ENCODE data around the gene APBB2. TPM values are rescaled to one million over a fixed set of nuclear protein-coding genes. Genes with fewer than 3 reads are reported as not detected.

The APBB2 gene
- total and polyA plus RNA-seq, 12 donors = 5.2 to 35.4 (median 26.3) TPM

- no peak for TF ChIP-seq CTCF (IDR thresholded peaks at IDR 0.05)
- intact Hi-C loops (cut with DNase I) = no loop called here
- DNase-seq = no peak
- Histone ChIP-seq H3K4me3 (no peak overlapping the region), H3K4me1 (peaks cover 0 to 22% (median 0%) of the 10 kb centered on the region in 9 donors), H3K27me3 (no peaks in the 10 kb centered on the region), H3K9me3 (peaks cover 0 to 16% (median 0%) of the 10 kb centered on the region in 11 donors), H3K27ac (no peak overlapping the region), H3K36me3 (peaks cover 0 to 1% (median 0%) of the 10 kb centered on the region in 9 donors)
- WGBS, 2 donors = 62 to 71% methylated on average over 2 of the region's 2 CpGs
- no peak for ATAC-seq
Observed at GRCh38 chr4:41111791-41112190, 102.6 kb downstream of the APBB2 start.

- Histone ChIP-seq H3K27me3 (no peaks in the 10 kb centered on the region), H3K27ac (no peak overlapping the region), H3K9me3 (peaks cover 0 to 5% (median 0%) of the 10 kb centered on the region in 11 donors), H3K4me3 (no peak overlapping the region), H3K36me3 (no peaks in the 10 kb centered on the region), H3K4me1 (peaks cover 0 to 33% (median 7%) of the 10 kb centered on the region in 9 donors)
- intact Hi-C loops (cut with DNase I) = no loop called here
- 96 to 97% methylated on average over 9 of the region's 9 CpGs for WGBS, 2 donors
- TF ChIP-seq CTCF (IDR thresholded peaks at IDR 0.05) = no peak
- ATAC-seq (no peak), DNase-seq (no peak)
Observed at GRCh38 chr4:41110050-41110449, 104.3 kb downstream of the APBB2 start.

GRCh38 chr4:41108481-41108880 is 105.9 kb downstream of the APBB2 start:
- no peak overlapping the region for H3K27ac ChIP-seq
- ATAC-seq (peak in 1 of 8 donors; percentile 22), DNase-seq (no peak)
- H3K36me3 ChIP-seq = no peaks in the 10 kb centered on the region
- H3K4me1 ChIP-seq = peaks cover 0 to 45% (median 19%) of the 10 kb centered on the region in 9 donors
- TF ChIP-seq CTCF (IDR thresholded peaks at IDR 0.05) = no peak
- H3K27me3 ChIP-seq = no peaks in the 10 kb centered on the region
- WGBS, 2 donors = 88 to 95% methylated on average over 3 of the region's 3 CpGs
- intact Hi-C loops (cut with DNase I) = loop anchor here in 1 of 10 donors (5.0 kb wide), 1 partner anchor 104 kb away; the partner anchor contains the start of gene APBB2
- H3K4me3 ChIP-seq = no peak overlapping the region
- peaks cover 0 to 4% (median 0%) of the 10 kb centered on the region in 11 donors for H3K9me3 ChIP-seq

GRCh38 chr4:41106694-41107419 is 107.5 kb downstream of the APBB2 start:
- intact Hi-C loops (cut with DNase I) = loop anchor here in 1 of 10 donors (5.0 kb wide), 1 partner anchor 105 kb away; the partner anchor contains the start of gene APBB2
- no peak for DNase-seq
- H3K4me3 ChIP-seq = no peak overlapping the region
- H3K36me3 ChIP-seq = no peaks in the 10 kb centered on the region
- H3K4me1 ChIP-seq = peaks cover 0 to 52% (median 20%) of the 10 kb centered on the region in 9 donors
- peak in 1 of 8 donors; percentile 20 for ATAC-seq
- no peaks in the 10 kb centered on the region for H3K27me3 ChIP-seq
- peaks cover 0 to 4% (median 0%) of the 10 kb centered on the region in 11 donors for H3K9me3 ChIP-seq
- 92 to 95% methylated on average over 7 of the region's 7 CpGs for WGBS, 2 donors
- no peak for TF ChIP-seq CTCF (IDR thresholded peaks at IDR 0.05)
- H3K27ac ChIP-seq = no peak overlapping the region

All from heart right ventricle (tissue), 16 donors.